ENCODE data around the gene FLVCR2. TPM values are rescaled to one million over a fixed set of nuclear protein-coding genes. Genes with fewer than 3 reads are reported as not detected.
A peak's percentile ranks its signal among the peaks of the same experiment; 100 is the strongest.

The FLVCR2 gene
- total RNA-seq, 1 experiment from 2014 or later, result 12.4 TPM

- ChIA-PET POLR2A (ENCODE audit: unreplicated experiment) (interaction anchor here (0.5 to 0.8 kb wide), 9 partner anchors 12 to 1660 kb away, joined by 3 to 8 read pairs (median 3); partner anchors contain the start of gene NEK9), CTCF (interaction anchor here (0.5 to 2.3 kb wide), 9 partner anchors 26 to 626 kb away, joined by 3 to 17 read pairs (median 5); partner anchors contain the start of gene FLVCR2)
- intact Hi-C loops (cut with micrococcal nuclease; ENCODE audit: unreplicated experiment), result loop anchor here (5.0 kb wide), 3 partner anchors 321 to 1044 kb away; partner anchors contain the start of genes NEK9 and TGFB3
- Histone ChIP-seq H3K36me3 (ENCODE audit: low read depth) (0 out of 2 replicates have a peak, but pooled peaks cover 5% of the 10 kb centered on the region), H3F3A (ENCODE audit: insufficient read depth, low read depth) (peaks cover 8% of the 10 kb centered on the region; the same call in 1 of the 2 replicates), H3K9me2 (ENCODE audit: insufficient read depth) (no peaks in the 10 kb centered on the region), H3K9me3 (ENCODE audit: insufficient read depth, low read depth) (no peaks in the 10 kb centered on the region), H3K4me2 (peak within 1 kb of the TSS; percentile 97), H3K27ac (peak within 1 kb of the TSS; percentile 64), H4K20me1 (ENCODE audit: insufficient read depth) (no peaks in the 10 kb centered on the region), H3K4me3 (peak within 1 kb of the TSS; percentile 99), H2AFZ (peak within 1 kb of the TSS; percentile 99), H3K4me1 (replicated peaks; ENCODE audit: insufficient read depth) (peaks cover 9% of the 10 kb centered on the region; the same call in 1 of the 2 replicates), H3K27me3 (ENCODE audit: insufficient read depth, low read depth) (no peaks in the 10 kb centered on the region), H3K79me2 (ENCODE audit: low read depth) (peaks cover 51% of the 10 kb centered on the region)
- BruUV-seq (replicated peaks), result no TSS peak
- DNase-seq, result peak; percentile 97 to 99
- TF ChIP-seq EZH2 (IDR thresholded peaks at IDR 0.05; ENCODE audit: low read depth) (no peak), CTCF (conservative IDR thresholded peaks at IDR 0.05) (no peak)
Measured at GRCh38 chr14:75660630-75661498, 82.4 kb downstream of the FLVCR2 start, which contains the start of the genes ERG28 and TTLL5. TSS of gene ERG28 (minus strand) at chr14:75660876. CDS start at chr14:75657502, 3,374 bp downstream. TSS of gene TTLL5 (plus strand) at chr14:75661246. CDS start at chr14:75663150, 1,904 bp downstream.

- Histone ChIP-seq H3K4me3 (peak overlapping the region; percentile 99), H3F3A (ENCODE audit: insufficient read depth, low read depth) (peaks cover 8% of the 10 kb centered on the region; the same call in 1 of the 2 replicates), H3K36me3 (ENCODE audit: low read depth) (0 out of 2 replicates have a peak, but pooled peaks cover 5% of the 10 kb centered on the region), H3K79me2 (ENCODE audit: low read depth) (peaks cover 51% of the 10 kb centered on the region), H4K20me1 (ENCODE audit: insufficient read depth) (0 out of 2 replicates have a peak, but pooled peaks cover 2% of the 10 kb centered on the region), H3K4me2 (peak overlapping the region; percentile 97), H3K27me3 (ENCODE audit: insufficient read depth, low read depth) (no peaks in the 10 kb centered on the region), H3K4me1 (replicated peaks; ENCODE audit: insufficient read depth) (peaks cover 9% of the 10 kb centered on the region; the same call in 1 of the 2 replicates), H2AFZ (peak overlapping the region; percentile 99), H3K9me3 (ENCODE audit: insufficient read depth, low read depth) (no peaks in the 10 kb centered on the region), H3K27ac (peak overlapping the region; percentile 64), H3K9me2 (ENCODE audit: insufficient read depth) (no peaks in the 10 kb centered on the region)
- POLR2A ChIA-PET (ENCODE audit: unreplicated experiment), result no interaction called here
- no peak for TF ChIP-seq EZH2 (IDR thresholded peaks at IDR 0.05; ENCODE audit: low read depth)
- no peak for TF ChIP-seq CTCF (conservative IDR thresholded peaks at IDR 0.05)
- intact Hi-C loops (cut with micrococcal nuclease; ENCODE audit: unreplicated experiment), result loop anchor here (5.0 kb wide), 3 partner anchors 321 to 1044 kb away; partner anchors contain the start of genes NEK9 and TGFB3
- no peak for DNase-seq
- CTCF ChIA-PET, result interaction anchor here (0.5 to 2.3 kb wide), 6 partner anchors 27 to 322 kb away, joined by 4 to 17 read pairs (median 6); partner anchors contain the start of gene FLVCR2
- BruUV-seq (replicated peaks), result no TSS peak
Measured at GRCh38 chr14:75661499-75661814, 83.0 kb downstream of the FLVCR2 start.

GRCh38 chr14:75662966-75663365, 84.5 kb downstream of the FLVCR2 start:
- ChIA-PET POLR2A (ENCODE audit: unreplicated experiment) (interaction anchor here (0.6 kb wide), 1 partner anchor 132 kb away, joined by 5 read pairs; no protein-coding TSS in a partner anchor), CTCF (interaction anchor here (0.6 kb wide), 1 partner anchor 46 kb away, joined by 3 read pairs; no protein-coding TSS in a partner anchor)
- no peak for DNase-seq
- BruUV-seq (replicated peaks), result no TSS peak
- no peaks in the 10 kb centered on the region for H3K27me3 ChIP-seq (ENCODE audit: insufficient read depth, low read depth)
- TF ChIP-seq CTCF (conservative IDR thresholded peaks at IDR 0.05) (no peak), EZH2 (IDR thresholded peaks at IDR 0.05; ENCODE audit: low read depth) (no peak)
- H2AFZ ChIP-seq, result no peak overlapping the region
- peaks cover 48% of the 10 kb centered on the region for H3K79me2 ChIP-seq (ENCODE audit: low read depth)
- H3K27ac ChIP-seq, result no peak overlapping the region
- H3K4me2 ChIP-seq, result peak overlapping the region; percentile 97; the same call in 1 of the 2 replicates
- peak overlapping the region; percentile 99; the same call in 1 of the 2 replicates for H3K4me3 ChIP-seq
- intact Hi-C loops (cut with micrococcal nuclease; ENCODE audit: unreplicated experiment), result loop anchor here (5.0 kb wide), 3 partner anchors 319 to 1046 kb away; partner anchors contain the start of genes NEK9 and TGFB3
- H4K20me1 ChIP-seq (ENCODE audit: insufficient read depth), result peaks cover 5% of the 10 kb centered on the region; the same call in 1 of the 2 replicates
- no peaks in the 10 kb centered on the region for H3K9me3 ChIP-seq (ENCODE audit: insufficient read depth, low read depth)
- peaks cover 10% of the 10 kb centered on the region; the same call in 1 of the 2 replicates for H3F3A ChIP-seq (ENCODE audit: insufficient read depth, low read depth)
- peaks cover 9% of the 10 kb centered on the region; the same call in 1 of the 2 replicates for H3K4me1 ChIP-seq (replicated peaks; ENCODE audit: insufficient read depth)
- 0 out of 2 replicates have a peak, but pooled peaks cover 5% of the 10 kb centered on the region for H3K36me3 ChIP-seq (ENCODE audit: low read depth)
- no peaks in the 10 kb centered on the region for H3K9me2 ChIP-seq (ENCODE audit: insufficient read depth)

Measured in PC-9 (cell line).